ENCODE results near the gene CDH23.

Gene CDH23

DNA sequence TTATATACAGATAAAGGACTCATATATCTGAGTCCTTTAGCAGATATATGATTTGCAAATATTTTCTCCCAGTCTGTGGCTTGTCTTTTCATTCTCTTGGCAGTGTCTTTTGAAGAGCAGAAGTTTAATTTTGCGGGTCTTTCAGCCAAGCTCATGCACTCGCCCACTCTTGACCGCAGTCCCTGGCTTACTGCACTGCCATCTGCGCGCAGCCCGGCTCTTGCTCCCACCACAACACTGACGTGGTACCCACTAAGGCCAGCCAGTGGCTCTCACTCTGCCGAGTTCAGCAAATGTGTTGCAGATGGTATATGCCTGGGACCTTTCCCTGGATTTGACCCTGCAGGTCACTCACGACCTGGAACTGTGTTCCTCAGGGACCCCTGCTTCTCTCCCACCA, 74.3 kb downstream of the CDH23 start:
- no peak for DNase-seq

DNA sequence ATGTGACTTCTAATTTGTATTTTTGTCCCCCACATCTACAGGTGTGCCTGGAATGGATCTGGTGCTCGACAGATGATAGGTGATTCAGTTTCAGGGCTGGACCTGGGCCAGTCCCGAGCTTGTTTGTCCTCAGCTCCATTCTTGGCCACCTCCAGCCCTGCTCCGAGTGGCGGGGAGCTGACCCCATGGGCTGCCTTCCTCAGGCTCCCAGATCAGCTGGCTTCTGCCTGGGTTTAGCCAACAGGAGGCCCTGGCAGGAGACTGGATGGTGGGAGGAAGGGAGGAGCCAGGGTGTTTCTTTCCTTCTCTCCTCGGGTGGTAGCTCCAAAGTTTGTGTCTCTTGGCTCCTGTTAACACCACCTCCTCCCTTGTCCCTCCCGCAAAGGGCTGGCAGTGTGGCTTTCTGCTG, 75.2 kb downstream of the CDH23 start:
- DNase-seq, result no peak

DNA sequence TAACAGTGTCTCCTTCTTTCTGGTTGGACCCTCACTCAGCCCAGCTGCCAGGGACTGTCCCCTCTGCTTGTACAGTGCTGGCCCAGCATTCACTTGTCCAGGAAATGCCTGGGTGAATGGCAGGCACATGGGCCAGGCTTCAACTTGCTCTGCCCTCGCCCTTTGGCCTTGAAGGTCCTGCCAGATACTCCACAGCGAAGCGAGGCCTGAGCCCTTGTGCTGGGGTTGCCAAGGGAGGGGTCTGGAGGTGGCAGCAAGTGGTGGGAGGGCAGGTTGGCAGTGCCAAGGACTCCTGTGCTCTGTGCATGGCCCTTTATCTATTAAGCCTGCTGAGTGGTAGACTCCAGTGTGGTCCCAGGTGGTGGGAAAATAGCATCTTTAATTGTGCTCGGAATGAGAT, 75.7 kb downstream of the CDH23 start:
- DNase-seq, result no peak

DNA sequence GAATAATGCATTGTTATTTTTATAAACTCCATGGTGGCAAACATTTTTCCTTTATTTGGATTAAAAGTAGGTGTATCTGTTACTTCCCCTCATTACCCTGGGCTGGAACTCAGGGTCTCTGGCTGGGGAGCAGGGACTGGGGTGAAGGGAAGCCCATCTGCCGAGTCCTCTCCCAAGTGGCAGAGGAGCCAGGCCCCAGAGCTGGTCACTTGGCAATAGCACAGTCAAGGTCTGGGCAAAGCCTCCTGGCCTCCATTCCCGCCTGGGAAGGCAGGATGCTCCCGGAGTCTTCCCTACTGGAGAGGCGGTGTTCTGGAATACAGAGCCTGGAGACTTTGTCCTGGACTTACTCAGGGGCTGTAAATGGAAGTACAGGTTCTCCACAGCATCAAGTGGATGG, 76.2 kb downstream of the CDH23 start:
- DNase-seq, result no peak

DNA sequence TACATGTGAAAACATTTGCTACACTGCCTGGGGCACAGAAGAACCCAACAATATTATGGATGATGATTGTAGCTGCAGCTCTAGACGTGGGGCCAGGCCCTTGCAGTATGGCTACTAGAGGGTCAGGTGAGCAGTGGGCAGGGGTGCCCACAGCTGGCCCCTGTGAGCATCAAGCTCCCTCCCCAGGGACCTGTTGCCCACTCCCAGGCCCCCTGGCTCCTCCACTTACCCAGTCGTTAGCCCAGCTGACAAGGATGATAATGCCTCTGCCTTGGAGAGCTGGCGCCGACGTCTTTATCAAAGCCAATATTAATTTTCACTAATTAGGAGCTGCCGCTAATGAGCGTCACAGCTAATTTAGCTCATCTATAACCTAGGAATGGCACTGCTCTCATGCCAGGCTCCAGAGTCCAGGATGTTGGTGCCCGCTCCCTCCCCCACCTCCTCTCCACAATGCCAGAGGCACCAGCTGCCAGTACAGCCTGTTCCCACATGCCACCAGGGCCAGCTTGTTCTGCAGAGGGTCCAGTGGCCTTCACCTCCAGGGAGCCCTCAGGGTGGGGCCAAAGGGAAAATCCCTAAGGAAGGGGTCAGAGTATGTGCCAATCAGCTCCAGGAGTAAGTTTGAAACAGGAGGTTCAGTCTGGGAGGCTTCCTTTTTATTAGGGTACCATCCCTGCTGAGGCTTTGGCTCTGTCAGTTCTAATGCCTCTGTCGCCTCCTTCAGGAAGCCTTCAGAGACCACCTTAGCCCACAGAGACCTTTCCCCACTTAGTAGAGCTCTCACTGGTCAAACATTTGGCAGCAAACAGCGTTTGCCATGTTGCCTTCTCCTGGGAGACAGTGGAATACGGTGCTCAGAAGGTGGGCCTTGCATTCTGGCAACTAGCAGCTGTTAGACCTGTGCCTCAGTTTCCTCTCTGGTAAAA, 77.2 kb downstream of the CDH23 start:
- no peak for DNase-seq

DNA sequence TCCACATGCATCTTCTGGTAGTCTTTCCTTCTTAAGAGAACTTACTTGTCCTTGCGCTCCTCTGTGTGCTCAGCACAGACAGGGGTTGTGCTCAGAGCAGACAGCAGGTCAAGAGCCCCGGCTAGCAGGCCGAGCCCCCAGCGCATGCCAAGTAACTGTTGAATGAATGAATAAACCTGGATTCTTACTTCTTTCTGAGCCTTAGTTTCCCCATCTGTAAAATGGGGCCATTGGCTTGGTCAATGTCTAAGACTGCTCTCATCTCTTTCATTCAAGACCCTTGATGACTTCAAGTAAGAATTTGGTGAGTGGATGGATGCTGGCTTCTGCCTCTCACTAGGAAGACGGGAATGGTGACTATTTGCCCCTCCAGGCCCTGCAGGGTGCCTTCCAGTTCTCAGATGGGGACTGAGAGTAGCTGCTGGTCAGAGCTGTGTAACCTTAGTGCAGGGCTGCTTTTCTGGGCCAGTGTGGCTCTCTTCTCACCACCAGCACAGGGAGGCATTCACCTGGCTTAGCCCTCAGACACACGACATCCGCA, 78.1 kb downstream of the CDH23 start:
- no peak for DNase-seq

DNA sequence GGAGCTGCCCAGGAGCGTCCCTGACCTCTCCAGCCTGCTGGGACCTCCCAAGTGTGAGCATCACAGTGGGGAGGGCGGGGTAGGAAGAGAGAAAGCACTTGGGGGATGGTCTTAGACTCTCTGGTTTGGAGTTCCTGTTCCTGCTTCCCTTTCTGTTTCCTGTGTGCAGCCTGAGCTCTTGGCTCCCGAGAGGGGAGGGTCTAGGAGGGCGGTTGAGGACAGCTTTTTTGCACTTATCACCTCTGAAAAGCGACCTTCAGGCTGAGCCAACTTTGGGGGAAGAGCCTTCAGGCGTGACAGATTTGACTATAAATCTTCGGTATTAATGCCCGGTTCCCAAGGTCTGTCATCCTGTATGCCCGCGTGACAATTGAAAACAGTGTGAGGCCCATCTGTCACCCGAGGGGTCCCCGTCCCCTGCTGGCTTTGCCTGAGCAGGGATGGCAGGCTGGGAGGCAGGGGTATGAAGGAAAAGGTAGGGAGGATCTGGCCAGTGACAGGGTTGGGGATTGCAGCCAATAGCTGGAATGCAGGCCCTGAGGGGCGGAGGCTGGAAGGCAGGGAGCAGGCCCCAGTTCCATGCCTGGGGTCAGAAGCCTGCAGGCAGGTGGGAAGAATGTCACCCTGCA, 78.6 kb downstream of the CDH23 start:
- DNase-seq, result no peak

DNA sequence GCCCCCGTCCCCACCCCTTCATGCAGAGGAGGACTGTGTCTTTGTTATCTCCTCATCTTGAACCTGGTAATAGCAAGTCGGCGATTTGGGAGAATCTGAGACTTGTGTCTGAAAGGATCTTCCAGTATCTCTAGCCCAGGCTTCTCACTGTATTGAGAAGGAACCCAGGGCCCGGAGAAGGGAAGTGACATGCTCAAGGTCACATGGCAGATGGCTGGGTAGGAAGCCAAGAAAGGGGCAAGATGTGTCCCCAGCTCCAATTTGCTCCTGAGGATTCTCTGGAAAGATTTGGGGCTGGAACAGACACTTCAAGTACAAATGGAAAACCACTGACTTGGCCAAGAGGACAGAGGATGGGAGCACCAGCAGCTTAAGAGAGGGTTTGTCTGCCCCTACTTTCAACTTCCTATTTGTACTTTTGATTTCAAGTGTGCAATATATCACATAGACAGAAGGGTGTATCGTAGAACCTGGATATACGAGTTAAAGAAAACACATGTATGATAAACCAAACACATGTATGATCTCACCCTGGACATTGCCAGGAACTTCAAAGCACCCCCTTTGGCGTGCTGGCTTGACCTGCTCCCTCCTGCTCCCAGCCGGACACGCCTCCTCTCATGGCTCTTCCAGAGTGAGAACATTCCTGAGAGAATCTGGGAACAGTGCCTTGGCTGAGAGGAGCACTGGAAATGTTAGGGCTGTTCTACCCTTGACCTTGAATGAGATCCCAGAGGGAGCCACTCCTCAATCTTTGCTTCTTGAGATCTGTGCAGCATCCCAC, 79.7 kb downstream of the CDH23 start:
- no peak for DNase-seq

DNA sequence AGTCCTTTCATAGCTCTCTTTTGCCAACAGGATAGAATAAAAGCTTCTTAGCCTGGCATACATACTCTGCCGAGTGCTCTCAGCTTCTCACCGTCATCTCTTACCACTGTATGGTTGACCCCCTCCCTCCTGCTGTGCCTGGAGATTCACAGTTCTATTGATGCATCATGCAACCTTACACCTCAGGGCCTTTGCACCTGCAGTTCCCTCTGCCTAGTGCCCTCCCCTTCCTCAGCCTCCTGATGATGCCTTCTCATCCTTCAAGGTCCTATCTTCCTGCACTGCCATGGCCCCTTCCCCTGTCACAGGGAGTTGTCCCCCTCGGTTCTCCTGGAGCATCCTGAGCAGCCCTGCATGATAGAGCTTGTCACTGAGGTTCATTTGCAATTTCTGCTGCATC, 81.5 kb downstream of the CDH23 start:
- no peak for DNase-seq

DNA sequence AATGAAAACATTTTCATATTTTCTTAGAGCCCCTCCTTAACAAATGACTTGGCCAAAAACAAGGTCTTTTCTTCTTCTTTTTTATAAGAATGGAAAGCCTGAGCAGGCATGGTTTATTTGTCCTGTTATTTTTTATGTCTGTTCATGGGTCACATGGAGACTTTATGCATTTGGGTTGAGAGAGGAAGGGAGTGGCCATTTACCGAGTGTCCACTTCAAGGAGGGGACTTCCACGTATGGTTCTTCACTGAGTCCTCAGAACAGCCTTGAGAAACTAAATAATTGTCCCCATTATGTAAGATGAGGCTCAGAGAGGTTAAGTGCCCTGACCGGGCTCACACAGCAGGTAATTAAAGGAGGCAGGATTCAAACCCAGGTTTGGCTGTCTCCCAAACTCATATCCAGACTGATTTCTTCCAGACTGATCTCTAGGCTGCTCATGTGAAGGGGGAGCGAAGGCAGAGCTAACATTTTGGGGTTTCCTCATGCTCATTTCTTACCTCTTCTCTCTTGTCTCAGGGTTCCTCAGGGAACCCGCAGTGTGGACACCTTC, 82.2 kb downstream of the CDH23 start:
- DNase-seq, result no peak

DNA sequence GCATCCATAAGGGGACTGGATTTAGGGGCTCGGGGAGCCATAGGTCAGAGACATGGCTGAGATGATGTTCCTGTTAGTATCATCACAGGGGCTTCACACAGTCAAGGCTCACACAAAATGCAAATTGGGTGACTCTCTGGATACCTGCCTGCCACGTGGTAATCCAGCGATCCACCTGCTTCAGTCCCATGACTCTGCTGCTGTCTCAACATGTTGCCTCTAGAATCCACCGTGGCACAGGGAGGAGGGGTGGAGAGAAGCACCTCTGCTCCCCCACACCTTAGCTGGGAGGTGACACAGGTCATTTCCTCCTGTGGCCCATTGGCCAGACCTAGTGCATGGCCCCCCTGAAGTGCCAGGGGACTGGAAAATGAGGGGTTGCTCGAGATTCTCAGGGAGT, 83.1 kb downstream of the CDH23 start:
- DNase-seq, result no peak

DNA sequence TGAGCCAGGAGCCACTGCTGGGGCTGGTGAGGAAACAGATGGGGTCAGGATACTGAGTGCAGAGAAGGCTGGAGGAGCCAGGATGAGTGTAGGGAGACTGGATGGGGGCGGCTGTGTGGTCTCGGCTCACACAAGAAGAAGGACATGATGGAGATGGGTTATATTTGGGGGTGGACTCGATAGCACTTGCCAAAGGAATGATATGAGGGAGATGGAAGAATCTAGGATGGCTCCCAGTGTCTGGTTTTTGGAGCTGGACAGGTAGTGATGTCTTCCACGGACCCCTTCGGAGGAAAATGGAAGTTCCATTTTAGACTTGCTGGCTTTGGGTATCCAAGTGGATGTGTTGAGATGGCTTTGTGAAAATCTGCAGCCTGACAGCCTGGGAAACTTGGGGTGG, 83.9 kb downstream of the CDH23 start:
- DNase-seq, result no peak

DNA sequence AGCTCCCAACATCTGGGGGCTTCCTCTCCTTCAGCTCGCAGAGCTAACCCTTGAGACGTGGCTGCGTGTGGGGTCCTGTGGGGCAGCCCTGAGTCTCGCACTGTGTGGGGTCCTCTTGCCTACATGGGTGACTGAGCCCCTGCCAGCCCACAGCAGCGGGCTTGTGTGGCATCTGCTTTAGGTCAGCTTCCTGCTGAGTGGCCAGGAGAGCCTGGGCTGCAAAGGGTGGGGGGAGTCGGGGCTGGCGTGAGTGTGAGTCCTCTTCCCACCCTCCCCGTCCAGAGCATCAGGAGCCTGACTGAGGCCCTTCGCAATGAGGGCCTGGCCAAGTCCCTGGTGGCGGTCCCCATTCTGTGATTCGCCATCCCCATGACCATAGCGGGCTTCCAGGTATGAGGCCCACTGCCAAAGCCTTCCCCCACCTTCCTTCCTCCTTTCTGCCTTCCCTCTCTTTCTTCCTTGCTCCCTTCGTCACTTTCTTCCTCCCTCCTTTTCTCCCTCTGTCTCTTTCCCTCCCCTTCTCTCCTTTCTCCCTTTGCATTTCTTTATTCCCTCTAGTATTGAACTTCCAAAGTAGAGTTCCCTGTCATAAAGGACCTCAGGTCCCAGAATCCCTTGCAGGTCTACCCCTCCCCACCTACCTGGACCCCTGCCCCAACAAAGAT, 85.2 kb downstream of the CDH23 start:
- DNase-seq, result no peak

DNA sequence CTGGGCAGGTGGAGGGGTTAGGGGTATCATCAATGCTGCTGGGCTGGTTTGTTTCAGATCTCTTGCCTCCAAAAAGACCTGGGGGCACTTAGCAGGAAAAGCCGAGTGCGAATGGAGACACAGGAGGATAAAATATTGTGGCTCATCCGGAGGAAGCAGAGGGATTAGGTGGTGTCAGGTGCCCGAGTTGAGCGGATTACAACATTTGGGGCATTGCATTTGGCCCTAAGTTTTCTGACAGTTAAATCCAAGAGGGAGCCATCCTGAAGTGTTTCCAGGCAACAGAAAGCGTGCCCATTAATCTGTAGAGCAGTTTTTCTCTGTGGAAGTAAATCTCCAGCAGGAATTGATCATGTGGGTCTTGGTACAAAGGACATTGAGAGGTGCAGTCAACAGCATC, 85.9 kb downstream of the CDH23 start:
- no peak for DNase-seq

DNA sequence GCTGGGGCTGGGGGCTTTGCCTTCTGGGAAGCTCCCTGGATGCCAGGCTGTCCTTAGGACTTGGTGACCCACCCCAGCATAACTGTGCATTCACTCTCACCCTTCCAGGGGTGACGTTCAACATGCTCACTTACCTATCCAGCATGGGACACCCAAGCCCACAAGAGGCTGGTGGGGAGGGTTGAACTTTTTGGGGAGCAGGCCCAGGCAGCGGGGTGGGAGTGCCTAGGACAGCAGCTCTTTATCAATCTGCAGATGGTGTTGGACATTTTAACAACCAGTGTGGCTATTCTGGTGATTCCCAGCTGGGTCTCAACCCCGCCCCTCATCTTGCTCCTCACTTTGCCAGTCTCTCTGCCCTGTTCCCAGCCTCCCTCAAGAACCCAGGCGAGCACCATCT, 86.4 kb downstream of the CDH23 start:
- DNase-seq, result no peak

DNA sequence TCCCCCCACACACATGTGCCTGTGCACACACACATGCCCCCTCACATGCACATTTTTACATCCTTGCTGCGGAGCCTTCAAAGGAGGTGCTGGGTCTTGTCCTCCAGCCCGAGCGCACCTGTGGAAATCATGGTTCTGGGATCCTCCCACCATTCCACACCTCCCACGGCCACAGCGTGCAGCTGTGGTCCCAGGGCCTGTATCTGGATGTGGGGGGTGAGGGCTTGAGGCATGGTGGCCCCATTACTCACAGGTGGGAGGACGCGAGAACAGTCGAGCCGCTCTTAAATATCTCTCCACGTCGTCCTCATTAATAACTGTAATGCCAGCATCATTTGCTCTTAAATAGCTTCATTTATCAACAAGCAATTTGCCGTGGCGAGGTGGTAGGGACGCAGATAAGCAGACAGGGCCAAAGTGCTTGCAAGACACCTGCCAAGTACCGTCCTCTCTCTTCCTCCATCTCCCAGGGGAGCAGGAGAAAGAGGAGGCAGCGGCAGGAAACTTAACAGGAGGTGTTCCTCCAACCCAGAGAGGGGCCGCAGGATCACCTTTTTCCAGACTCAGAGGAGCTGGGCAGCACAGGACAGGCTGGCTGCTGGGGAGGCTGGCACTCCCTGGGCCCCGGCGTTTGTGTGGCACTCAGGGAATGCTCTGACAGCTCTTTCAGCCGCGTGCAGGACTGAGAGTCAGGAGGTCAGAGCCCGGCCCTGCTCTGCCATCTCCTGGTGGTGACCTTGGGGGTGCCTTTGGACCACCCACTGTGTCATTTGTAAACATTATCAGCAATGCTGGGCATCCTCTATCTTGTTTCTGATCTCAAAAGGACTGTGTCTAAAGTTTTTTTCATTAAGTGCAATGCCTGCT, 87.4 kb downstream of the CDH23 start:
- DNase-seq, result no peak

DNA sequence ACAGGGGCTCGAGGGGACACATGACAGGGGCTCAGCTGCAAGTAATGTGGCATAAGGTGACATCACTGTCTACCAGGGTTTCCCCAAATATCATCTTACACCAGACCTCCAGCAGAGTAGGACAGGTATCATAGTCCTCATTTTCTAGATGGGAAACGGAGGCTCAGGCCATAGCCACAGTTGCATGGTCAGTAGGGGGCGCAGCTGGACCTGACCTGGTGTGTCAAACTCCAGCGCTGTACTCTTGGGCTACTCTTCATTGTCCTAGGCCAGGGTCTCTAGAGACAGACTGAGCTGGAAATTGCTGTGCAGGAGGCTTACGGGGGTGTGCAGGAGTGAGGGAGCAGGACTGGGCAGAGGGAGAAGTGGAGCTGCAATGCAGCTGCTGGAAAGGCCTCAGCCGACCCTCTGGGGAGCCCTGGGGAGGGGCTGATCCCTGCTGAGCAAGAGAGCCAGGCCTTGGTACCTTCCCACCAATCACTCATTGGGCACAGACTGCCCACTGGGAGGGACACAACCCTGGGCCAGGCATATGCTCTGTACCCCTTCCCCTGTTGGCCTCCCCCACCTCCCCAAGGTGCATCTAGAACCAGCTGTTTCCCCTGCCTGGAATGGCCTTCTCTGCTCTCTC, 89.9 kb downstream of the CDH23 start:
- DNase-seq, result no peak

DNA sequence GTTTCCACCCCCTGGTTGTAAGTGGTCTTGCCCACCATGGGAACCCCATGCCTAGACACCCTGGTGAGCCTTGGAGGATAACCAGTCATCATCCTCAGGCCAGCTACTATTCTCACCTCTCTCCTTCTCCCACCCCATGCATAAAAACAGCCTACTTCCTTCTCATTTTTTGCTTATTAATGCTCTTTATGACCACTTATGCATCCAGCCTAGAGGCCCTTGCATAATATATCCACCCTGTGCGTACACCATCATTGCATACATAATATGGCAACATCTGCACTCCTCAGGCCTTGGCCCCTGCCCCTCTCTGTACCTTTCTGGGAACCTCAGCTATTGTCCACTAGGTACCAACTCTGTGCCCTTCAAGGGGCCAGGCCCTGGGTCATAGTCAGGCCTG, 91.0 kb downstream of the CDH23 start:
- no peak for DNase-seq

DNA sequence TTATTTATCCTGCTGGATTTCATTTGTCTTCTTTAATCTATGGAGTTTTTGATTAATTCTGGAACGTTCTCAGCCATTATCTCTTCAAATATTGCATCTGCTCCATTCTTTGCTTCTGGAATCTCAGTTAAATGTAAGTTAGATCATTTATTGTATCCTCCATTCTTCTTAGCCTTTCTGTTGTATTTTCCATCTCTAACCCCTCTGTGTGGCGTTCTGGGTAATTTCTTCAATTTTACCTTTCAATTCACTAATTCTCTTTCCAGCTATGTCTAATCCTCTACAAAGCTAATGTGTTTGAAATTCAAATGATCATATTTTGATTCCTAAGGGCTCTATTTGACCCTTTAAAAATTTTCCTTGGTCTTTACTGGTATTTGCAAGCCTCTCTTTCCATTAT, 92.4 kb downstream of the CDH23 start:
- DNase-seq, result no peak

DNA sequence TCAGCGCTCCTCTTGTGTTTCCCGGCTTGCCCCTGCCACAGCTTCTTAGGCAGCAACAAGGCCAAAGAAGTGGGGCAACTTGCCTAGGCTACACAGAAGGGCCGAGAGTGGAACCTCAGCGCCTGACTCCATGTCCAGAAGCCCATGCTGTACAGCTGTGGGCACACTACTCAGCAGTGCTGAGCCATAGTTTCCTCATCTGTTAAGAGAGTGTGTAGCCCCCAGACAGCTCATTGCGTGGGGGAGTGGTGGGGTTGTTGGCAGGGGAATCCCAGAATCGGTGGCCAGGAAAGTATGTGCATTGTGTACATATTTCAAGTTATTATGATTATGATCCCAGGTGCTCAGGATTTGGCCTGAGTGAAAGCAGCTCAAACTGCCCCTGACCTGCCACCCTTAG, 96.2 kb downstream of the CDH23 start:
- DNase-seq, result no peak

DNA sequence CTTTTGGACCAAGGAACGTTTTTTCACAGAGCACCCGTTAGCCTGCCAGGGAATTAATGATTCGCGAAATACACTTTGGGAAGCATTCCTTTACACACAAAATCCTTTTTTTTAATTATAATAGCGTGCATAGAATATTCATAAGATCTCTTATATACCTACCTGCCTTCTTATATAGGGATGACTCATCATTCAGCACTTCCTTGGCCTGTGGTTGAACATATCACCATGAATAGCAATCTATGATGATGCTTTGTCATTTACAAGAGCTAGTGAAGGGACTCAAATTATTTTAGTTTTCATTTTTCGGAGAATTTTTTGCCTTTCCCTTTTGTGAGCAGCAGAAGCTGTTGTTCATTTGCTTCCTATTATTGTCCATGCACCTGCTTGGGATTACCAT, 97.0 kb downstream of the CDH23 start:
- no peak for DNase-seq
